Upper lobe of left lung (tissue), 6 donors: ENCODE data around the gene TMEM87A. TPM values are rescaled to one million over a fixed set of nuclear protein-coding genes. Genes with fewer than 3 reads are reported as not detected.

Experiments used
- ATAC-seq, 2 donors: fragments of 200-7000 bp; cut with Tn5 transposase; one replicate each; pipeline ENCODE4 v1.9.1; 2022; ENCODE audit warnings: mild to moderate bottlenecking in 2 of 2, moderate library complexity in 2 of 2; ENCODE audit not compliant: low FRiP score in 2 of 2
- DNase-seq, 2 donors: peaks; one replicate each; pipeline ENCODE4 v3.0.0-alpha.2; 2019 to 2020
- H3K27ac ChIP-seq, 4 donors: fragments of 200-600 bp; sonication (generic); one replicate each; pipeline ENCODE4 v1.5.1; 2016 to 2019
- H3K27me3 ChIP-seq, 4 donors: fragments of 200-600 bp; sonication (generic); one replicate each; pipeline ENCODE4 v1.5.1; 2017 to 2019
- H3K36me3 ChIP-seq, 4 donors: fragments of 200-600 bp; sonication (generic); one replicate each; pipeline ENCODE4 v1.5.1; 2016 to 2019
- H3K4me1 ChIP-seq, 4 donors: fragments of 200-600 bp; sonication (generic); one replicate each; pipeline ENCODE4 v1.5.1; 2018 to 2019
- H3K4me3 ChIP-seq, 4 donors: fragments of 200-600 bp; sonication (generic); one replicate each; pipeline ENCODE4 v1.5.1; 2017 to 2019; ENCODE audit warnings: mild to moderate bottlenecking in 2 of 4, moderate library complexity in 1 of 4
- H3K9me3 ChIP-seq, 4 donors: fragments of 200-600 bp; sonication (generic); one replicate each; pipeline ENCODE4 v1.5.1; 2018 to 2019
- CTCF ChIP-seq, 6 experiments: fragments of 450-650 bp in 4 of 6; fragments of 200-600 bp in 2 of 6; sonication (generic) in 2 of 6; IDR thresholded peaks; one replicate each; pipeline ENCODE4 v1.5.1; 2016 to 2019; ENCODE audit warnings: antibody characterized with exemption in 6 of 6
- EP300 ChIP-seq, 4 donors: sonication (generic); formaldehyde crosslinking; IDR thresholded peaks; one replicate each; pipeline ENCODE4 v1.5.1; 2017; ENCODE audit warnings: antibody characterized with exemption in 4 of 4, control low read depth in 2 of 4
- POLR2A ChIP-seq, 4 donors: fragments of 450-650 bp; IDR thresholded peaks; one replicate each; pipeline ENCODE4 v1.5.1; 2016 to 2017; ENCODE audit warnings: antibody characterized with exemption in 4 of 4, mild to moderate bottlenecking in 2 of 4
- POLR2AphosphoS5 ChIP-seq, 2 donors: sonication (generic); formaldehyde crosslinking; IDR thresholded peaks; one replicate each; pipeline ENCODE4 v1.5.1; 2017; ENCODE audit warnings: antibody characterized with exemption in 2 of 2
- WGBS, 2 donors: methylation state at CpG; one replicate each; pipeline ENCODE4 v1.1.5; 2017 to 2018; 5-methylcytosine and 5-hydroxymethylcytosine counted together
- total RNA-seq, 6 donors: library from RNA; depleted of rRNA in 4 of 6; stranded (reverse); fragments of >200 nt in 4 of 6; gene quantifications; one replicate each; pipeline versions ENCODE4 v1.1.0 to v1.2.1, GENCODE V29; 2016 to 2021
- donor health status: DM: no; HTN: no; CAD: no; lungs with moderate emphysema.
- donor health status: DM: no; HTN: yes; CAD: no; lungs with severe emphysema.

TMEM87A gene
- total RNA-seq, 6 donors from 2014 or later, result 50.2 to 242 (median 119) TPM

- Histone ChIP-seq H3K27ac (peak overlapping the region in 1 of 4 donors; percentile 16), H3K4me3 (no peak overlapping the region), H3K4me1 (peaks cover 0 to 20% (median 8%) of the 10 kb centered on the region in 4 donors), H3K36me3 (peaks cover 11 to 63% (median 29%) of the 10 kb centered on the region in 4 donors), H3K27me3 (no peaks in the 10 kb centered on the region), H3K9me3 (no peaks in the 10 kb centered on the region)
- ATAC-seq, result no peak
- TF ChIP-seq POLR2A (IDR thresholded peaks at IDR 0.05) (no peak), EP300 (IDR thresholded peaks at IDR 0.05) (no peak), CTCF (IDR thresholded peaks at IDR 0.05) (no peak), POLR2AphosphoS5 (IDR thresholded peaks at IDR 0.05) (no peak)
- no peak for DNase-seq
Measured at GRCh38 chr15:42282344-42282743, 9.1 kb upstream of the TMEM87A start.

DNA sequence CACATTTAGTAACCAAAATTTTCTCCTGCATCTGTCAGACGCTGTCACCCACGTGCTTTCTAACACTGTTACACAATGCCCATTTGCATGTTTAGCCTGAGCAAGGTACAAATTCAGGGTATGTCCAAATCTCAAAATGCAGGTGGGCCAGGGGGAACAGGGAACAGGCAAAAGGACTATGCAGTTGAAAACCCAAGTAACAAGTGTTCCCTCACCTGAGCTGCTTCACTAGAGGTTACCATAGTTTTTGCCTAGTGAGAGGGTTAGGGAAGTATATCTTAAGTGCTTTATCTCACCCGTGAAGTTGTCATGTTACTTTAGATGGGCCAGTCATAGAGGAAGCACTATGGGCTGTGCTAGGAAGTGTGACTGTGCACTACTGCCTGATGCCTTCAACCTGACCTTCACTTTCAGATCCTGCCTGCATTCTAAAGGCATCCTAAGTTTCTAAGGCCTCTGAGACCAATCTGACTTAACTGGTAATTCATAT lies 6.0 kb upstream of the TMEM87A start:
- peak overlapping the region in 1 of 4 donors; percentile 13 for H3K27ac ChIP-seq
- H3K9me3 ChIP-seq, result no peaks in the 10 kb centered on the region
- peaks cover 11 to 60% (median 29%) of the 10 kb centered on the region in 4 donors for H3K36me3 ChIP-seq
- TF ChIP-seq CTCF (IDR thresholded peaks at IDR 0.05), result no peak
- no peak for TF ChIP-seq EP300 (IDR thresholded peaks at IDR 0.05)
- TF ChIP-seq POLR2A (IDR thresholded peaks at IDR 0.05), result no peak
- no peak for TF ChIP-seq POLR2AphosphoS5 (IDR thresholded peaks at IDR 0.05)
- no peak overlapping the region for H3K4me3 ChIP-seq
- H3K4me1 ChIP-seq, result peaks cover 13 to 27% (median 18%) of the 10 kb centered on the region in 4 donors
- no peaks in the 10 kb centered on the region for H3K27me3 ChIP-seq
- WGBS, 2 donors, result 47 to 58% methylated on average over 3 of the region's 3 CpGs
- ATAC-seq (peak; percentile 51 to 73), DNase-seq (no peak)

DNA sequence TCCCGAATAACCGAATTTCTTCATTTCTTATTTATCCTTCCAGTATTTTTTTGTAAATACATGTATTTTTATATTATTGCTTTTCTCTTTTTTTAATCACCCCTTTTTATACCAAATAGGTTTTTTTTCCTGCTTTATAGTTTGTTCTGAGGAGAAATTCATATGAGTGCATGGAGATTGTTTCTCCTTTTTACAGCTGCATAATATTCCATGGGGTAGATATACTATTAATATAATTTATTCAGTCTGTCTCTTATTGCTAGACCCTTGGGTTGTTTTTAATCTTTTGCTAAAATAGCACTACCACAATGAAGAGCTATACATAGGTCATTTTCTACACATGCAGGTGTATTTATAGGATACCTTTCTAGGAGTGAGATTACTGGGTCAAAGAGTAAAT lies 3.5 kb upstream of the TMEM87A start:
- DNase-seq, result no peak
- TF ChIP-seq CTCF (IDR thresholded peaks at IDR 0.05), result no peak
- TF ChIP-seq EP300 (IDR thresholded peaks at IDR 0.05), result no peak
- TF ChIP-seq POLR2AphosphoS5 (IDR thresholded peaks at IDR 0.05), result no peak
- Histone ChIP-seq H3K9me3 (no peaks in the 10 kb centered on the region), H3K4me1 (peaks cover 21 to 29% (median 24%) of the 10 kb centered on the region in 4 donors), H3K27ac (peak overlapping the region in 1 of 4 donors; percentile 99), H3K27me3 (no peaks in the 10 kb centered on the region), H3K4me3 (peak overlapping the region in 1 of 4 donors; percentile 69), H3K36me3 (peaks cover 7 to 42% (median 17%) of the 10 kb centered on the region in 4 donors)
- no peak for ATAC-seq
- WGBS, 2 donors, result 98 to 99% methylated on average over 2 of the region's 2 CpGs

DNA sequence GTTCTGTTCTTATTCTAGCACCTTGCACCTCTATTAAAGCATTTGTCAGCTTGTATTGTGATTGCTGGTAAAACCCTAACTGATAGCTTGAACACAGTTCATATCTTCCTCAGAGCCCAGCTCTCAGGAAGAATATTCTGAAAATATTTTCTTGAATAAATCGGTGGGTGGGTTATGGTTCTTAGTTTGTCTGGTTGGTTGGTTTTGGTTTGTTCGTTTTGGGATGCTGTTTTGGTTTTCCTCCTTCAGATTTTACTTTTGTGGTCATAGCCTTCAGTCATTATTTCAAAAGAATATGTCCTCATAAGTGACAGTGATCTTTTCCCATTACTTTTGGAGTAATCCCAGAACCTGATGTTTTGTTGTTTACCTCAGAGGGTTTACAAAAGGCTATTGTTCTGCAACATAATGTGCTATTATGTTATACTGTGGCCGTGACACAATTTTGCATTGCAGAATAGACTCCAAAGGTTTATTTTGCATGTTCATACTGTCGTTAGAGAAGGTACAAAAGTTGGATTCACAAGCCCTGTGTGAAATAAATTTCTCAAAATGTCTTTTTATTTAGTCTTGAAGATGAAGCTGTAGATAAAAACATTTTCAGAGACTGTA lies 2.7 kb upstream of the TMEM87A start:
- TF ChIP-seq EP300 (IDR thresholded peaks at IDR 0.05), result no peak
- no peak for TF ChIP-seq POLR2A (IDR thresholded peaks at IDR 0.05)
- no peak for TF ChIP-seq CTCF (IDR thresholded peaks at IDR 0.05)
- no peak for TF ChIP-seq POLR2AphosphoS5 (IDR thresholded peaks at IDR 0.05)
- DNase-seq (no peak), ATAC-seq (no peak)
- peaks cover 29 to 36% (median 32%) of the 10 kb centered on the region in 4 donors for H3K4me1 ChIP-seq
- no peaks in the 10 kb centered on the region for H3K9me3 ChIP-seq
- peak overlapping the region in 3 of 4 donors; percentile 54 to 69 (median 63) for H3K4me3 ChIP-seq
- WGBS, 2 donors, result 25 to 32% methylated on average over 4 of the region's 4 CpGs
- H3K36me3 ChIP-seq, result peaks cover 0 to 33% (median 14%) of the 10 kb centered on the region in 4 donors
- no peaks in the 10 kb centered on the region for H3K27me3 ChIP-seq
- H3K27ac ChIP-seq, result peak overlapping the region; percentile 95 to 99 (median 96)

DNA sequence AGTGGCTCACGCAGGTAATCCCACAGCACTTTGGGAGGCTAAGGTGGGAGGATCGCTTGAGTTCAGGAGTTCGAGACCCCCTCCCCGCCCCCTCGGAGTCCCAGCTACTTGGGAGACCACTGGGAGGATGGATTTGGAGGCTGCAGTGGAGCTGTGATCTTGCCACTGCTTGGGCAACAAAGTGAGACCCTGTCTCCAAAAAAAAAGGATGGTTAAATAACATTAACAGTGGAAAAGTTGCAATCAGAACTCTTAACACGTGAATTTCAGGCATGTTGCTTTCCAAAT lies 1.4 kb upstream of the TMEM87A start:
- peaks cover 33 to 43% (median 38%) of the 10 kb centered on the region in 4 donors for H3K4me1 ChIP-seq
- ATAC-seq, result no peak
- peak overlapping the region; percentile 95 to 99 (median 96) for H3K27ac ChIP-seq
- WGBS, 2 donors, result 23 to 57% methylated on average over 6 of the region's 6 CpGs
- H3K27me3 ChIP-seq, result no peaks in the 10 kb centered on the region
- no peak for DNase-seq
- TF ChIP-seq POLR2AphosphoS5 (IDR thresholded peaks at IDR 0.05) (no peak), CTCF (IDR thresholded peaks at IDR 0.05) (no peak), EP300 (IDR thresholded peaks at IDR 0.05) (no peak), POLR2A (IDR thresholded peaks at IDR 0.05) (no peak)
- peaks cover 0 to 23% (median 8%) of the 10 kb centered on the region in 4 donors for H3K36me3 ChIP-seq
- H3K4me3 ChIP-seq, result peak overlapping the region; percentile 54 to 69 (median 59)
- no peaks in the 10 kb centered on the region for H3K9me3 ChIP-seq
